CD4-positive, alpha-beta T cell treated with Interleukin-17A for 1 hour (primary cell): ENCODE data around the gene ZNF267.
A peak's percentile ranks its signal among the peaks of the same experiment; 100 is the strongest.
"Not testable (repeated sequence)": the region's sequence is repeated elsewhere in the genome, so short reads cannot be mapped to it uniquely, and the experiment has no call there.

Source experiments
- DNase-seq: peaks from one replicate; pipeline ENCODE4 v3.0.0-alpha.2; 2020

Gene ZNF267

GRCh38 chr16:31873556-31874365, at the start of gene ZNF267:
Gene ZNF267 (plus strand): TSS chr16:31873807. CDS start chr16:31873967, 160 bp downstream.
- DNase-seq: peak; percentile 97

- DNase-seq: no peak
Observed at GRCh38 chr16:31833047-31833446, 40.6 kb upstream of the ZNF267 start.

DNA sequence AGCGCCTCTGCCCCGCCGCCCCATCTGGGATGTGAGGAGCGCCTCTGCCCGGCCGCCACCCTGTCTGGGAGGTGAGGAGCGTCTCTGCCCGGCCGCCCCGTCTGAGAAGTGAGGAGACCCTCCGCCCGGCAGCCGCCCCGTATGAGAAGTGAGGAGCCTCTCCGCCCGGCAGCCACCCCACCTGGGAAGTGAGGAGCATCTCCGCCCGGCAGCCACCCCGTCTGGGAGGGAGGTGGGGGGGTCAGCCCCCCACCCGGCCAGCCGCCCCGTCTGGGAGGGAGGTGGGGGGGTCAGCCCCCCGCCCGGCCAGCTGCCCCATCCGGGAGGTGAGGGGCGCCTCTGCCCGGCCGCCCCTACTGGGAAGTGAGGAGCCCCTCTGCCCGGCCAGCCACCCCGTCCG, 37.2 kb upstream of the ZNF267 start:
- DNase-seq: not testable (repeated sequence)

DNA sequence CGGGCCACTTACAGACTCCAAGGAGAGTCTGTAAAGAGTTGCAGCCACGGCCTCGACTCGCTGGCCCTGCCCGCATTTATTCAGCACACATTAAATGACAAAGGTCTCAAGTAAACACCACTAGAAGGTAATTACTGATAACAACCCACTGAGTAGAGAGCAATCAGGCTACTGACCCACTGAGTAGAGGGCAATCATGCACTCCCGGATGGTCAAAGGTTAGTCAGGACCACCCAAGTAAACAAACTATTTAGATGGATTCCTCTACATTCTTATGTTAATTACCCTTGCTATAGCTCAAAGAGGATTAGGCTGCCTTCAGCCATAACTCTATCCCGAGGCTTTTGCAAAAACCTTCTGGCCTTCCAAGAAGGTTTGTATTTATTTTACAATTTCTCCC, 30.7 kb upstream of the ZNF267 start:
- no peak for DNase-seq

GRCh38 chr16:31848572-31848971, 25.0 kb upstream of the ZNF267 start:
- DNase-seq: not testable (repeated sequence)

GRCh38 chr16:31853291-31853690, 20.3 kb upstream of the ZNF267 start:
- no peak for DNase-seq

GRCh38 chr16:31860508-31860907, 13.1 kb upstream of the ZNF267 start:
- no peak for DNase-seq

DNA sequence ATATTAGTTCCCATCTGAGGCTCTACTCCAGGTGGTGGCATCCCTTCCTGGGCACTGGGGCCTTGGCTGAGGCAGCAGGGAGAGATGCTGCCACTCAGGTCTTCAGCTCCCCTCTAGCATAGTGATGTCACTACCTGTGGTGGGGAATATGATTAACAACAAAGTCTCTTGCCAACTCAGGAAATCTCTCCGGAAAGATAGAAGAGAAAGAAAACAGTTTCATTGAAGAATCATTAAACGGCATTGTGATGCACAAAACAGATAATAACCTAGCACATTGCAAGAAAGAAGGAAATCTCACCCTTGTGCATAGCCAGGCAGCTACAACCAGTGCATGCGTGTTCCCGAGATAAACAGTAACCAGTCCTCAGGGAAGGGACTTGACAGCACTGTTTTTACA, 12.2 kb upstream of the ZNF267 start:
- peak; percentile 55 for DNase-seq

DNA sequence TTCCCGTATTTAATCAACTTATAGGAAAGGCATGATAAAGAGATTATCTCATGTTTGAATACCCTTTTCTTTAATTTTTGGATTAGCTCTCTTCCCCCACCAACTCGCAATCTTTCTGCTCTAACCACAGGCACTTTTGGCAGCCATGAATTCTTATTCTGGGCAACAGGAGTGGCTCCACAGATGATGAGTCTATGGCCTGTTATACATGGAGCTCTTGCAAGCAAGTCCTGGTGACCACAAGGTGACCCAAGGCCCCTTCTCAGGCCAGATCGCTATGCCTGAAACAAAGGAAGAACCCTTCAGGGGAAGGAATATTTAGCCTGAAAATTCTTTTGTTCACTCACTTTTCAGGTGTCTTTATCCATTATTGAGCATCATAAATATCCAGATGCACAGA, 10.8 kb upstream of the ZNF267 start:
- no peak for DNase-seq

DNA sequence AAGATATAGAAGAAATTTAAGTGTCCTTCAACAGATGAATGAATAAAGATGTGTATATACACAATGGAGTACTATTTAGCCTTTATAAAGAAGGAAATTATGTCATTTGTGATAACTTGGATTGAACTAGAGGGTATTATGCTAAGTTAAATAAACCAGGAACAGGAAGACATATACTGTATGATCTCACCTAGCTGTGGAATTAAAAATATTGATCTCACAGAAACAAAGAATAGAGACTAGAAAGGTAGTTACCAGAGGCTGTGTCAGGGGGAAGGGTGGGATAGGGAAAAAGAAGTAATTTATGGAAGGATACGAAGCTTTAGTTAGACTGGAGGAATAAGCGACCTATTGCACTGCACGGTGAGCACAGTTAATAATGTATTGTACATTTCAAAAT, 5.4 kb upstream of the ZNF267 start:
- no peak for DNase-seq

GRCh38 chr16:31868691-31869167, 4.9 kb upstream of the ZNF267 start:
- DNase-seq: peak; percentile 86

DNA sequence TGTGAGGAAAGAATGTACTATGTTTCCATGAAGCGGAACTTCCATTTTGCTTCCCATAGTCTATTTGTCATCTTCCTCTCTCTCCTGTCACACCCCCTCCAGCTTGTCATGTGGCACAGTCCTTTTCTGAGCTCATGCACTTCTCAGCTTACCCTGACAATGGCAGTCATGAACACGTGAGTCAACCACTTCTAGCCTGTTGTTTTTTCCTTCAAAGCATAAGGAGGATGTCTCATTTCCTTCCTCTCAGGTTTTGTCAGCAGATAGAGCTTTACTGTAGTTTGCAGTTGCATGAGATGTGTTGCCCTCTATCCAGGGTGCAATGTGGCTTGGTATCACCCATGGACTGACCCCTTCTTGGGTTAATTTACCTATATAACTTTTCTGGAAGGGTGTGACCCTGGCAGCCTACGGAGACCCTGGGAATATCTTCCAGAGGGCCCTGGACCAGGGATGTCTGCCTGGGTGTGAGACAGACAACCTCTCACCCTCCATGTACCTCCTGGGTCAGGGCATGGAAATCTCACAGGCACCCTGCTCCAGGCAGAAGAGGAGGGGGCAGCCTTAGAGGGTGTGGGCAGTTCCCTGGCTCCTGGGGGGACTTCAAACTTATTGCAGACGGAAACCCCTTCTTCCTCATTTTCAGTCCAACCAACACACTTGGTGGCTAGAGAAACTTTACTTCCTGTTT, 4.0 kb upstream of the ZNF267 start:
- DNase-seq: peak; percentile 92

GRCh38 chr16:31870809-31871208, 2.8 kb upstream of the ZNF267 start:
- no peak for DNase-seq

- DNase-seq: no peak
Observed at GRCh38 chr16:31871510-31871909, 2.1 kb upstream of the ZNF267 start.

- DNase-seq: no peak
Observed at GRCh38 chr16:31872201-31872600, 1.4 kb upstream of the ZNF267 start.

DNA sequence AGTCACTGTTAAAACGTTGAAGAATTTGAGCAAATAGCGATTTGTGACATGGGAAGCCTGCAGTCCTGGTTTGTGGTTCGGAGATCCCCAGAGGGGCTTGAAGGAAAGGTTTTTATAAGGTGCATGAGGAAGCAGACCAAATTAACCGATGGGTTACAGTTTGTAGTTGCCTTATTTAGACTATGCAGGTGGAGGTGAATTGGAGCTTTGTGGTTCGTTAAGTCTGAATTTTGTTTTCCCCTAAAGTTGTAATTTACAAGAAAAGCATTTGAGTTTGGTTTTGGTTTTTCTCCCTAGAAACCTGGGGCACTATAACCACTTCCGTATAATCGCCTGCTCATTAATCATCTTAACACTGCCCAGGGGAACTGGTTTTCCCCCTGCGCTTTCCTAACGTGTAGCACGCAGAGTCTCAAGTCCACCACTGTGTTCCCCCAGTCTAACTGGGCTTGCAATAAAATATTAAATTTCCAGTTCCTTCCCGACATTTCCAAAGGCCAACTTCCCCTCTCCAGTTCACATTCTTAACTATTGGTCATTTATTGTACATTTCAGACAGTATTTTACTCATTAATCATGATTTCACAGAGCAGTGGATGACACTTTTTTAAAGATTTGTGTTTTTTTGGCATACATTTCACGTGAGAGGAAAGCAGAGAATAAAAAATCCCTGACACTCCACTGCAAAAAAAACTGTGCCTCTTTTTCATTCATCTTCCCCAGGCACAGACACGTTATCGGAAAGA, 932 bp downstream of the ZNF267 start:
- peak; percentile 69 for DNase-seq

DNA sequence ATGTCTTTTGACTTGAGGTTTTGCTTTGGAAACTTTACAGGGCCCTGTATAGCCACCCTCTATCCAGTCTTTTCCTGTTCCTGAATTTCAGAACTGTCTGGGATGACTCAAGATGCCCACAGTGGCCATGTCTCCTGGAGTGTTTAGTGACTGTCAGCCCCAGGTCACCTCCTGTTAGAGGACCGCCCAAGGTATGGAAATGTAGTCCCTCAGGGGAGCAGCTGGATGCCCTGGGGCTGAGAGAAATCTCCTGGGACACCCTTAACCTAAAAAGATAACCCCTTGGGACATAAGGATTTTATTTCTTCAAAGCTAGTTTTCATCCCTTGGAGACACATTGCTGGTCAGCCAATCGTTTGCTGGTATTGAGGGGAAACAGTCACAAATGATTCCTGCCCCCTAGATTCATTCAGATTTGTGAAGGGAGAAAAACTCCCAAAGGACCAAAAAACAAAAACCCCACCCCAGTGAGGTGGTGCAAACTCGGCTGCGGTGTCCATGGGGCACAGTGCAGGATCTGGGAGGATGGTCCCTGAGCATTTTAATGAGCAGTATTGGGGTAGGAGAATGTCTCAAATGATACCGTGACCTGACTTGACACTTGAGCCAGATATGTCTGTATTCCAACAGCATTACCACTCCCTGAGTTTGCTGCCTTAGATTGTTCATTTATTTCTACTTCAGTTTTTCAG, 1.7 kb downstream of the ZNF267 start:
- DNase-seq: peak; percentile 26

DNA sequence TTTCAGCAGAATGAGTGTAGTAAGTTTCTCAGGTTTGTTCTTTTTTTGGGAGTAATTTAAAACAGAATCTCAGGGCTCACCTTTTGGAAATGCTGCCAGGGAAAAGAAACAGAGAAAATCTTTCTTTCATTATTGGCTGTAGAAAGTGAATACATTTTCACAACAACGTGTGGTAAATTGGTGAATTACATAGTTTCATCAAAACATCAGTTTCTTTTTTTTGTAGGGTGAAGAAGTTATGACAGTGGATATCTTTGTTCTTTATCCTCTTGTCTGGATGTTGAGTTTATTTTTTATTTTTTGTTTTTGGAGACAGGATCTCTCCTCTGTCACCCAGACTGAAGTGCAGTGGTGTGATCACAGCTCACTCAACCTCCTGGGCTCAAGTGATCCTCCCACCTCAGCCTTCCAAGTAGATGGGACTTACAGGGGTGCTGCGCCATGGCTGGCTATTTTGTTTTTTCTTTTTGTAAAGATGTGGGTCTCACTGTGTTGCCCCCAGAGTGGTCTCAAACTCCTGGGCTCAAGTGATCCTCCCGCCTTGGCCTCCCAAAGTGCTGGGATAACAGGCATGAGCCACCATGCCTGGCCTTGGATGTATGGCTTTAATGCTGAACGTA, 2.4 kb downstream of the ZNF267 start:
- peak; percentile 40 for DNase-seq

- DNase-seq: peak; percentile 86
Observed at GRCh38 chr16:31876951-31877828, 3.6 kb downstream of the ZNF267 start.

DNA sequence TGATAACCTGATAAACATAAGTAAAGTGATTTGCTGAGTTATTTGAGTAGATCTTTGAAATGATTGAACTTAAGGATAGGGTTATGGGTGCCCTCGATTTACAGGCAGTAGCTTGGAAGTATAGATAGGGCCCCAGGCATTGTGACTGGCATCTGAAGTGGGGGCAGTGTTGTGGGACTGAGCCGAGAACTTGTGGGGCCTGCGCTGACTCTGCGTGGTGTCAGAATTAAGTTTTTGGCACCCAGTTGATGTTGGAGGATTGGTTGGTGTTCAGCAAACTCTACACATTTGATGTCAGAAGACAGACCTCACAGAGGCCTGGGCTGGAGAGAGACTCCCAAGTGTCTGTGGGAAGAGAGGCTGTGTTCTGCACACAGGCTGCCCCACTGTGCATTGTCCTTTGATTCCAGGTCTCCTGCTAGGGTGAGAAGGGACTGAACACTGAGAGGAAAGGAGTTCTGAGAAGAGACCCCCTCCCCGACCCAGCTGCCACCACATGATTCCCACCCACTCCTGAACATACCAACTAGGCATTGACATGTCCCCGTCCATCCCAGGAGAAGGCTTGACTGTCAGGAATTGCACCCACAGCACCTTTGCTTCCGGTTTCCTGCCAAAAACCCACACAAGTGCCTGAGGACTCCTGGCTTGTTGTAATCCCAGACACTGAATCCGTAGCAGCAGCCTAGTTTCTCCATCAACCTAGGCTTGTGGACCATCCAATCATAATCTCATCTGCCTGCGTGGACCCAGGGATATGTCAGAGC, 4.5 kb downstream of the ZNF267 start:
- DNase-seq: no peak

- DNase-seq: no peak
Observed at GRCh38 chr16:31879937-31880321, 6.3 kb downstream of the ZNF267 start.
